ENCODE measurements around the gene GATA1. TPM values are rescaled to one million over a fixed set of nuclear protein-coding genes. Genes with fewer than 3 reads are reported as not detected.
A peak's percentile ranks its signal among the peaks of the same experiment; 100 is the strongest.

GATA1 gene
- total RNA-seq: not detected
- 0.34 TPM for polyA plus RNA-seq

DNA sequence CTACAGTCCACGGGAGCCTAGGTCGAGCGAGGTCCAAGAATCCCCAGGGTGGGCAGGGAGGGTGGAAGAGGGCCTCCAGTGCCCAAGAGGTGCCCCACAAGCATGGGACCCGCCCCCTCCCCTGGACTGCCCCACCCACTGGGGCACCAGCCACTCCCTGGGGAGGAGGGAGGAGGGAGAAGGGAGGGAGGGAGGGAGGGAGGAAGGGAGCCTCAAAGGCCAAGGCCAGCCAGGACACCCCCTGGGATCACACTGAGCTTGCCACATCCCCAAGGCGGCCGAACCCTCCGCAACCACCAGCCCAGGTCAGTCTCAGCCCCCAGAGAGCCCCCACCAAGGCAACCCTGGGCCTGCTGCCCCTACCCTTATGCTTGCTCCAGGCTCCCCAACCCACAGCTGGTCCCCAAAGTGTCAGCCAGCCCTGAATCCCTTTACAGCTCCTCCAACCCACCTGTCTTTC is at the start of gene GATA1:
Gene GATA1 (plus strand): TSS at position 250 of the 460 bp plus-strand sequence. CDS start 4,520 bp downstream, outside the sequence.
- Histone ChIP-seq H3K27ac (ENCODE audit: low read depth) (no peak within 1 kb of the TSS), H3K36me3 (ENCODE audit: insufficient read depth) (no peaks in the 10 kb centered on the region), H3K4me3 (ENCODE audit: low read depth, low read length) (no peak within 1 kb of the TSS), H3K4me1 (ENCODE audit: insufficient read depth) (no peaks in the 10 kb centered on the region)
- no peak for DNase-seq (ENCODE audit: extremely low spot score)
- WGBS: 81% methylated on average over 7 of the region's 7 CpGs

DNA sequence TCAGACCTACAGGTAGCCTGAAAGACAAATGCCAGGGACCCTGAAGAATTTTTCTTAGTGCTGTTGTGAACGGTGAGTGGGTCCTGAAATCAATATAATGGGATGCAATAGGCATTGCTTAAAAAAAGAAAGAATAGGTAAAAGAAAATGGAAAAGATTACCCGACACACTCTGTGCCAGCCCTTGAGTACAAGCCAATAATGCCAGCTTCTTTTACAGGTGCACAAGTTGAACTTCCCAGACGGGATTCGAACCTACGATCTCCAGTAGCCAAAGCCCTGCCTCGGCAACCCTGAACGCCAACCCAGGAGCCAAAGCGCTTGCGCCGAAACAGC is 49.5 kb upstream of the GATA1 start:
- Histone ChIP-seq H3K4me3 (ENCODE audit: low read depth, low read length) (no peak overlapping the region), H3K36me3 (ENCODE audit: insufficient read depth) (no peaks in the 10 kb centered on the region), H3K27ac (ENCODE audit: low read depth) (no peak overlapping the region), H3K4me1 (ENCODE audit: insufficient read depth) (no peaks in the 10 kb centered on the region)
- no peak for DNase-seq (ENCODE audit: extremely low spot score)
- WGBS: 5% methylated on average over 10 of the region's 10 CpGs

DNA sequence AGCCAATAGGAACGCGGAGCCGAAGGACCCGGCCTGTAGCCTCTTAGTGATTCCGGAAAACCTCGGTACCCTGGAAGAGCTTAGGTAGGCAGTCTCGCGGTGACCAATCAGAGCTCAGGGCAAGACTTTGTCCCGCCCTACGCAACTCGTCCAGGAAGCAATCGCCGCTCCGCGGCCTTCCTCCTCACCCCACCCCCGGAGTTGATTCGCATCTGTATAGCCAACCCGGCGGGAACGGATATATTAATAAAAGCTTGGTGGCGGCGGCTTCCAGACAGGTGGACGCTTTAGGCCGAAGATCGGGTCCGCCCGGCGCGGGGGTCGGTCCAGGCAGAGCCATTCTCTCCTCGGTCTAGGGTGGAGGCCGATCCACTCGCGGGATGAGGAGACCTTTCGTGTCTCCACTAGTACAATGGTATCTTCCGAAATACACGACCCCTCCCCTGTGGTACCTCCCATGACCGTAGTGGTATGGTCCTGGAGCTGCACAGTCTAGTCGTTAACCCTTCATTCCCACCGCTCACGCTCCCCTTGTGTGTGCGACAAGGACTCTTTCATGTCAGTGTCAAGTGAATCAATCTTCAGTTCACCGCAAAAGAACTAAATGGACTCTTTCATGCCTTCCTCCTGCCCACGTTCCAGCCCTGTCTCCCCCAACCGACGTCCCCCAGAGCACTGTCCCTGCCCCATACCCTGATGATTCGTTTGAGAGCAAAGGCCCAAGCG is 49.0 kb upstream of the GATA1 start:
- H3K4me3 ChIP-seq (ENCODE audit: low read depth, low read length): peak overlapping the region; percentile 53

DNA sequence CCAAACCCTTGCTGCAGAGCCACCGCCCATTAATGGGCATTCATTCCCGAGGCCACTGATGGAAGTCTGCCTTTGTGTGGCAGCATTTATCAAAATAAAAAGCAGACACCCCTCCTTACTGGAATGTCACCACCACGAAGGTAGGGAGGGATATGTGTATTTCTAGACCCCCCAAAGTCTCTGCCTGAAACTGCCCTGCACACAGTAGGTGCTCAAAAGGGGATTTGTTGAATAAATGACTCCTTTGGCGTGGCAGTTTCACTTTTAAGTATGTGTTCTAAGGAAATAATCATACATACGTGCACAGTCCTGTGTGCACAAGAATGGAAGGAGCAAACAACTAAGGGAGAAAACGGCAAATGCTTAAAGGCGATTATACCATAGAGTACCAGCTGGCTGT is 48.5 kb upstream of the GATA1 start:
- Histone ChIP-seq H3K27ac (ENCODE audit: low read depth) (peak overlapping the region; percentile 87), H3K36me3 (ENCODE audit: insufficient read depth) (no peaks in the 10 kb centered on the region), H3K4me3 (ENCODE audit: low read depth, low read length) (peak overlapping the region; percentile 53), H3K4me1 (ENCODE audit: insufficient read depth) (no peaks in the 10 kb centered on the region)
- WGBS: 38% methylated on average over 7 of the region's 7 CpGs
- DNase-seq (ENCODE audit: extremely low spot score): no peak

More for the DNA sequence above, 49.0 kb upstream of the GATA1 start:
- under 1% methylated on average over 48 of the region's 48 CpGs for WGBS
- H3K36me3 ChIP-seq (ENCODE audit: insufficient read depth): no peaks in the 10 kb centered on the region
- DNase-seq (ENCODE audit: extremely low spot score): peak; percentile 91
- no peaks in the 10 kb centered on the region for H3K4me1 ChIP-seq (ENCODE audit: insufficient read depth)
- peak overlapping the region; percentile 87 for H3K27ac ChIP-seq (ENCODE audit: low read depth)

DNA sequence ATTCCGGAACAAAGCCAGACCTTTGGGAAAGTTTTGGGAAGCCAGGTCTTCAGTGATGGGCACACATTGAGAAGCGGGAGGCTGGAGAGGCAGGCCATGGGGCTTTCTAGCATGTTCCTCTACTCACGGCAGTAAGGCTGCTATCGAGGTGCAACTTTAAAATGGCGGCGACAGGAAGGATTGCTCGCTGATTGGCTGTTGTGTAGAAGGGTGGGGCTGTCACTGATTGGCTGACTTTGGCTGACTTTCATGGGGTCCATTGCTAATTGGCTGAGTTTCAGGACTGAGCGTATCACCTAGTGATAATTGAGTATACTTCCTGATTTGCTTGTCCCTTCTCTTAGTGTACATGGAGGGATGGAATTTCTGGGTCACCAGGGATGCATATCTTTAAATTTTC is 44.6 kb upstream of the GATA1 start:
- Histone ChIP-seq H3K4me3 (ENCODE audit: low read depth, low read length) (no peak overlapping the region), H3K27ac (ENCODE audit: low read depth) (no peak overlapping the region), H3K36me3 (ENCODE audit: insufficient read depth) (no peaks in the 10 kb centered on the region), H3K4me1 (ENCODE audit: insufficient read depth) (no peaks in the 10 kb centered on the region)
- 94% methylated on average over 8 of the region's 8 CpGs for WGBS
- no peak for DNase-seq (ENCODE audit: extremely low spot score)

DNA sequence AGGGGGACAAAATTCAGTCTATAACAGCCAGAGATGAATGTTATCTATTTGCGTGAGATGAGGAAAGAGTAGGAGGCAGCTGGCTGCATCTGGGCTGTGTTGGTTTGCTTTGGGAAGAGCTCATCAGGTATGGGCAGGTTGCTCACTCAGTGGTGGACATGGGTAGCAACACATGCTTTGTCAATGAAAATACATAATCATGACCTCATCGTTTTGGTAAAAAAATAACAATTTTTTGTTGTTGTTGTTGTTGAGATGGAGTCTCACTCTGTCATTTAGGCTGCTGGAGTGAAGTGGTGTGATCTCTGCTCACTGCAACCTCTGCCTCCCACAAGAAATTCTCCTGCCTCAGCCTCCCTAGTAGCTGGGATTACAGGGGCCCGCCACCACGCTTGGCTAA is 41.2 kb upstream of the GATA1 start:
- no peak overlapping the region for H3K4me3 ChIP-seq (ENCODE audit: low read depth, low read length)
- no peak overlapping the region for H3K27ac ChIP-seq (ENCODE audit: low read depth)
- no peak for DNase-seq (ENCODE audit: extremely low spot score)
- 93% methylated on average over 4 of the region's 4 CpGs for WGBS
- H3K4me1 ChIP-seq (ENCODE audit: insufficient read depth): no peaks in the 10 kb centered on the region
- no peaks in the 10 kb centered on the region for H3K36me3 ChIP-seq (ENCODE audit: insufficient read depth)

DNA sequence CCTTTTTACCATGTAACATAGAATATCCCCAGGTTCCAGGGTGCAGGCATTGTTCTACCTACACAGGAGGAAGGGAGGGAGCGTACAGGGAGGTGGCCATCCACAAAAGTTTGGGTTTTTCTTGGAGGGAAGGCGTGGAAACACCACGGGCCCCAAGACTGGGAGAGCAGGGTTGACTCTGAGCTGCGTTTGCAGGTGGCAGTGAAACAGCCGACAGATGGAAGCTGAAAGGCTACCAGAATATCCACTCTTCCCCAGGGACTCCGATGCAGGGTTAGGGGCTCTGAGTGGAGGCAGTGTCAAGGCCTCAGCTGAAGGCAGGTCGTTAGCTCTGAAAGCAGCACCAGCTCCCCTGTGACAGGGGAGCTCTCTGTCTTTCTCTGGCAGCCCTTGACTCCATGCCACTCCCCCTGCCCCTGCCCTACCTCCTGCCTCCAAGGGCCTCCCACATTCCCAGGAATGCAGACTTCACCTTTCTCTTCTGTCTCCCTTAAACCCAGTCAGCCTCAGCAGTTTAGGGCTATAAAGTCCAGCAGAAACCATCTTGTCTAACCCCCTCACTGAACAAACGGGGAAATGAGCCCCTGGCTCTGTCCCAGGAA is 38.9 kb upstream of the GATA1 start:
- H3K27ac ChIP-seq (ENCODE audit: low read depth): no peak overlapping the region
- no peaks in the 10 kb centered on the region for H3K4me1 ChIP-seq (ENCODE audit: insufficient read depth)
- 68% methylated on average over 8 of the region's 8 CpGs for WGBS
- H3K36me3 ChIP-seq (ENCODE audit: insufficient read depth): no peaks in the 10 kb centered on the region
- no peak for DNase-seq (ENCODE audit: extremely low spot score)
- H3K4me3 ChIP-seq (ENCODE audit: low read depth, low read length): no peak overlapping the region

DNA sequence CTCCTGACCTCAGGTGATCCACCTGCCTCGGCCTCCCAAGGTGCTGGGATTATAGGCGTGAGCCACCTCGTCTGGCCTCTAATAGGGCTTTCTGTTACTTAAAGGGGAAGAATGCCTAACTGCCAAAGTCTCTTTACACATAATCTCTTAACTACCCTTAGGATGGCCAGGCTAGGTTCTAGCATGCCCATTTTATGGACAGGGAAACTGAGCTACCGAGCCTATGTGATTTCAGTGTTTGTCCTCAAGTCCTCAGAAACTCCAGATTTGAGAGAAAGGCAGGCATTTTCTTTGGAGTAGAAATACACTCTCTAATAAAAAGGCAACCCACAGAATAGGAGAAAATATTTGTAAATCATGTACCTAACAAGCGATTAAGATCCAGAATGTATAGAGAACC is 37.2 kb upstream of the GATA1 start:
- H3K36me3 ChIP-seq (ENCODE audit: insufficient read depth): no peaks in the 10 kb centered on the region
- no peak overlapping the region for H3K27ac ChIP-seq (ENCODE audit: low read depth)
- WGBS: 82% methylated on average over 5 of the region's 5 CpGs
- H3K4me1 ChIP-seq (ENCODE audit: insufficient read depth): no peaks in the 10 kb centered on the region
- no peak overlapping the region for H3K4me3 ChIP-seq (ENCODE audit: low read depth, low read length)
- no peak for DNase-seq (ENCODE audit: extremely low spot score)

DNA sequence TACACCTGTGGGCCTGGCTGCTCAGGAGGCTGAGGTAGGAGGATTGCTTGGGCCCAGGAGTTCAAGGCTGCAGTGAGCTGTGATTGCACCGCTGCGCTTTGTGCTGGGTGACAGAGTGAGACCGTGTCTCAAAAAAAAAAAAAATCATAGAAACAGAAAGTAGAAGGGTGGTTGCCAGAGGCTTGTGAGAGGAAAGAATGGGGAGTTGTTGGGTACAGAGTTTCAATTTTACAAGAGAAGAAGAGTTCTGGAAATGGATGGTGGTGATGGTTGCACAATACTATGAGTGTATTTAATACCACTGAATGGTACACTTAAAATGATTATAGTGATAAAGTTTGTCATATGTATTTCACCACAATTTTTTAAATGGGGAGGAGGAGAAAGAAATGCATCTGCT is 35.0 kb upstream of the GATA1 start:
- H3K4me1 ChIP-seq (ENCODE audit: insufficient read depth): no peaks in the 10 kb centered on the region
- 87% methylated on average over 3 of the region's 3 CpGs for WGBS
- H3K4me3 ChIP-seq (ENCODE audit: low read depth, low read length): no peak overlapping the region
- H3K36me3 ChIP-seq (ENCODE audit: insufficient read depth): no peaks in the 10 kb centered on the region
- no peak overlapping the region for H3K27ac ChIP-seq (ENCODE audit: low read depth)
- DNase-seq (ENCODE audit: extremely low spot score): no peak

DNA sequence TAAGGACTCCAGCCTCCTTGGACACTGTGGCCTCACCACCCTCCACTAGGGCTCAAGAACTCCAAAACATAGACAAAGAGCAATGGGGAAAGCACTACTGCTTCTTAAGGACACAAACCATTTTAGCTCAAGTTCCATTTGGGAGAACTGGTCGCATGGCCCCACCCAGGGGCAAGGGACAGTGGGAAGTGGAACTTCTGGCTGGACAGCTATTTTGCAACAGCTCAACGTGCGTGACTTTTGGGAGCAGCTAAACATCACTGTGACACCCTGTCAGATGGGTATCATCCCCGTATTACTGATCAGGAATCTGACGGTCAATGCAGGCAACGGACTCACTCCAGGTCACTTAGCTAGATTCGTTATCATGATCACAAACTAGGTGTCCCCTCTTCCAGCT is 33.9 kb upstream of the GATA1 start:
- H3K27ac ChIP-seq (ENCODE audit: low read depth): no peak overlapping the region
- DNase-seq (ENCODE audit: extremely low spot score): no peak
- H3K4me3 ChIP-seq (ENCODE audit: low read depth, low read length): no peak overlapping the region
- H3K36me3 ChIP-seq (ENCODE audit: insufficient read depth): no peaks in the 10 kb centered on the region
- WGBS: 75% methylated on average over 7 of the region's 7 CpGs
- H3K4me1 ChIP-seq (ENCODE audit: insufficient read depth): no peaks in the 10 kb centered on the region

DNA sequence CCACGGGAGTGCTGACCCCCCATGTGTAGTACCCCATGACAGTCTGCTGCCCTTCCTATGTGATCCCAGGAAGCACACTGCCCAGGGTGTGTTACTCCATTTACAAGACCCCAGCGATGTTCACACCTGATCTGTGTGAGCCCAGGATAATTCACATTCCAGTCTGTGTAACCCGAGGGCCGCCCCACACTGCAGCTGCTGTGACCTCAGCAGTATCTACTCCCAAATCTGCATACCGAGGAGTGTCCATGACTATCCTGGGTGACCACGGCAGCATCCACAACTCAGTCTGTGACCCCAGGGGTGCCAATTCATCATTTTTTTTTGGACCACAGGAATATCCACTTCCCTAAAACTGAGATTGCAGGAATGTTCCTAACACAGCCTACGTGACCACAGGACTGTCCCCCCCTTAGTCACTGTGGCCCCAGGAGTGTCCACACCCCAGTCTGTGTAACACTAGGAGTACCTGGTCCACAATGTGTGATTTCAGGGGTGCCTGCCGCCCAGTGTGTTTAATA is 32.6 kb upstream of the GATA1 start:
- H3K36me3 ChIP-seq (ENCODE audit: insufficient read depth): no peaks in the 10 kb centered on the region
- WGBS: 72% methylated on average over 8 of the region's 8 CpGs
- no peaks in the 10 kb centered on the region for H3K4me1 ChIP-seq (ENCODE audit: insufficient read depth)
- no peak for DNase-seq (ENCODE audit: extremely low spot score)
- H3K27ac ChIP-seq (ENCODE audit: low read depth): no peak overlapping the region
- H3K4me3 ChIP-seq (ENCODE audit: low read depth, low read length): no peak overlapping the region

DNA sequence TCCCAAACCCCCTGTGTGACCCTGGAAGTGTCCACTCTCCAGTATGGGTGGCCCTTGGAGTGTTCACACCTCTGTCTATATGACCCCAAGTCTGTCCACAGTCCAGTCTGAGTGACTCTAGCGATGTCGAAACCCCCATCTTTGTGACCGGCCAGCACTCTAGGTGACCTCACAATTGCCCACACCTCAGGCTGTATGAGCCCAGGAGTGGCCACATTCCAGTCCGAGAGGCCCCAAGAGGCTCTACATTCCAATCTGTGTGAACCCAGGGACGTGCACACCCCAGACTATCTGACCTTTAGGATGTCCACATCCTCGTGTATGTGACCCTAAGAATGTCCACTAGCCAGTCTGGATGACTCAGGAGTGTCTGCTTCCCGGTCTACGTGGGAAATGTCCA is 32.2 kb upstream of the GATA1 start:
- H3K27ac ChIP-seq (ENCODE audit: low read depth): no peak overlapping the region
- WGBS: 72% methylated on average over 8 of the region's 8 CpGs
- no peak for DNase-seq (ENCODE audit: extremely low spot score)
- H3K4me3 ChIP-seq (ENCODE audit: low read depth, low read length): no peak overlapping the region
- H3K36me3 ChIP-seq (ENCODE audit: insufficient read depth): no peaks in the 10 kb centered on the region
- H3K4me1 ChIP-seq (ENCODE audit: insufficient read depth): no peaks in the 10 kb centered on the region

DNA sequence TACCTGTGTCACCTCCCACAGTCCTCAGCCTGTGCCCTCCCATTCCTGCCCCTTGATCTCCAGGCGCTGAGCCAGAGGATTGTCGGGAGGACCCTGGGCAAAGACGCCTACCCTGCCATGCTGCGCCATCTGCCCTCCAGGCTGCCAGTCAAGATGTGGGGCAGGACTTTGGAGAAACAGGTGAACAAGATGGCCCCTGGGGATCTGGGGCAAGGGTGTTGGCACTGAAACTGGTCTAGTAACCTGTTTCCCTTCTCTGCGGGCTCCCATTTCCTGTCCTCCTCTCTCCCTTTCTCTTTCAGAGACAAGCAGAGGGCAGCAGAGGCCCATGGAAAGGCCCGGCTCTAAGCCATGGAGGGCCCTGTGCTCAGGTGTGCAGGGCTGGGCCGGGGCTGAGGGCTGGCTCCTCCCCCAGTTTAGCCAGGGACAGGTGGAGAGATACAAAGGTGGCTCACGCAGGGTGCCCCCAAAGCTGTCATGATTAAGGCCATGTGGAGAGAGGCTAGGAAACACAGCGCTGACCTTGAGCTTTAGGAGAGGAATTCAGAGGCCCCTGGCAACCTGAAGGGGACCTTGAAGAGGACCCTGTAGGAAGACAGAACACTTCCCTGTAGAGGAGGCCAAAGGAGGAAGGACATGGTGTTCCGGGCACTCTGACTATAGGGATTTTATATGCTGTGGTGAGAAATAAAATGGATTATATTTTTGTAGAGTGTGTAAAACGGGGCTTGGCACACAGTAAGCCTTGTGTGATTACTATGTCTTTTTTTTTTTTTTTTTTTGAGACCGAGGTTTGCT is 24.5 kb upstream of the GATA1 start, which contains the start of gene GLOD5:
Gene GLOD5 (plus strand): TSS at position 74 of the 798 bp plus-strand sequence. CDS start 44 bp downstream, at position 118.
- 45% methylated on average over 12 of the region's 12 CpGs for WGBS
- peak; percentile 8 for DNase-seq (ENCODE audit: extremely low spot score)
- Histone ChIP-seq H3K36me3 (ENCODE audit: insufficient read depth) (no peaks in the 10 kb centered on the region), H3K4me1 (ENCODE audit: insufficient read depth) (no peaks in the 10 kb centered on the region), H3K4me3 (ENCODE audit: low read depth, low read length) (no peak within 1 kb of the TSS), H3K27ac (ENCODE audit: low read depth) (no peak within 1 kb of the TSS)
